GM20000 (cell line): ENCODE data around the gene AZI2.

Experiments used
- DNase-seq: peaks from one replicate; pipeline ENCODE4 v3.0.0; 2012; ENCODE audit warnings: low spot score
- TF ChIP-seq, protein P1 (sequence below): IDR thresholded peaks from 2 replicates; pipeline ENCODE4 v1.5.1; 2012; ENCODE audit warnings: mild to moderate bottlenecking, control low read depth; ENCODE audit errors: extremely low read depth, missing control alignments

AZI2 gene

DNA sequence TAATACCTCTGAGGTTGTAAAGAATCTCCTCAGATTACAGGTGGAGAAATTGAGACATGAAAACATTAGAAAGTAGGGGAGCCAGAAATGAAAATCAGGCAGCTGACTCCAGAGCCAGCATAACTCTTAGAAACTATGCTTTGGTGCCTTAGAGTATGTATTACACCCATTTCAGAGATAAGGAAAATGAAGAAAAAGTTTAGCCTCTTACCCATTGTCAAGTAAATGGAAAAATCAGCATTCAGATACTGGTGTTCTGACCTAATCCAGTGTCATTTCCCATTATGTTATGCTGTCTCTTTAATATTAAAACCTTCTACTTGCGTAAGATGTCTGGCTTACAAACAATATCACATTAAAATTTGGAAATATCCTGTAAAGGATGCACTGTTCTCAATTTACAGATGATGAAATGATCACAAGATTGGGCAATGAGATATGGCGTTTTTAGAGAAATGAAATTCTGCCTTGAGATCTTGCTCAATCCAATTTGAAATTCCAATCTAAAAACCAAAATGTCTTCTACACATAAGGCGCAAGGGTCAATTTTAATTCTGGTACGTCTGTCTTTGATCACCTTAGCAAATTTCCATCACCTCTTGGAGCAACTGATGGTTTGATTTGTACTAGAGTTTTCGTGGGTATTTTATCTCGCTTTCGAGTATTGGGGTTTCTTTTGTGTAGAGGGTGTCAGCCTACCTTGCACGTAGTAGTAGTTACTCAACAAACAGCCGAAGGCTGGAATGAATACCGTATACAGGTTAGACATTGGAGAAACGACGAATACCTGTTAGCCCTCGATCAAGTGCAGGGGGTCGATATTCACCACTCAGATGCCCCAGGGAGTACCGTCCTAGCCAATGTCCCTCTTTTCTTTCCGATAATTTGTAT, 1.0 kb downstream of the AZI2 start:
- TF ChIP-seq, protein P1, sequence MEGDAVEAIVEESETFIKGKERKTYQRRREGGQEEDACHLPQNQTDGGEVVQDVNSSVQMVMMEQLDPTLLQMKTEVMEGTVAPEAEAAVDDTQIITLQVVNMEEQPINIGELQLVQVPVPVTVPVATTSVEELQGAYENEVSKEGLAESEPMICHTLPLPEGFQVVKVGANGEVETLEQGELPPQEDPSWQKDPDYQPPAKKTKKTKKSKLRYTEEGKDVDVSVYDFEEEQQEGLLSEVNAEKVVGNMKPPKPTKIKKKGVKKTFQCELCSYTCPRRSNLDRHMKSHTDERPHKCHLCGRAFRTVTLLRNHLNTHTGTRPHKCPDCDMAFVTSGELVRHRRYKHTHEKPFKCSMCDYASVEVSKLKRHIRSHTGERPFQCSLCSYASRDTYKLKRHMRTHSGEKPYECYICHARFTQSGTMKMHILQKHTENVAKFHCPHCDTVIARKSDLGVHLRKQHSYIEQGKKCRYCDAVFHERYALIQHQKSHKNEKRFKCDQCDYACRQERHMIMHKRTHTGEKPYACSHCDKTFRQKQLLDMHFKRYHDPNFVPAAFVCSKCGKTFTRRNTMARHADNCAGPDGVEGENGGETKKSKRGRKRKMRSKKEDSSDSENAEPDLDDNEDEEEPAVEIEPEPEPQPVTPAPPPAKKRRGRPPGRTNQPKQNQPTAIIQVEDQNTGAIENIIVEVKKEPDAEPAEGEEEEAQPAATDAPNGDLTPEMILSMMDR = no peak
- DNase-seq = no peak

GRCh38 chr3:28345690-28346089, 2.9 kb downstream of the AZI2 start:
- TF ChIP-seq, protein P1 = no peak
- DNase-seq = no peak

- TF ChIP-seq, protein P1 = no peak
- DNase-seq = no peak
Measured at GRCh38 chr3:28343144-28343543, 5.5 kb downstream of the AZI2 start.

DNA sequence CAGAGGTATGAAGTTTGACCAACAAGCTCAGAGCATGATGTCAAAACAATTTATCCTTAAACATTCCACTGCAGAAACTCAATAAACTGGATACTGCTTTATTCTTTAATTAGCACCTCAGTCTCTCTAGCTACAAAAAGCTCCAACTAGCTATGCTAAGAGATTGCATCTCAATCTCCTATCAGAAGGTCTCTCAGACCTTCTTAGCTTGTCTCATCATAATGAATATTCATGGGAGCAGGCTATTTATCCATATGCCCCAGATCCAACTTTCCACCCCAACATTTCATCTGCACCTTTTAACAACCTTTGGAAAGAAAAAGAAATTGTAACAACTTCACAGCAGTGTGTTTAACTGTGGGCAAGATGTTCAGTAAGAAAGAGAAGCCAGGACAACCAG, 11.4 kb downstream of the AZI2 start:
- DNase-seq = no peak
- TF ChIP-seq, protein P1 = no peak

DNA sequence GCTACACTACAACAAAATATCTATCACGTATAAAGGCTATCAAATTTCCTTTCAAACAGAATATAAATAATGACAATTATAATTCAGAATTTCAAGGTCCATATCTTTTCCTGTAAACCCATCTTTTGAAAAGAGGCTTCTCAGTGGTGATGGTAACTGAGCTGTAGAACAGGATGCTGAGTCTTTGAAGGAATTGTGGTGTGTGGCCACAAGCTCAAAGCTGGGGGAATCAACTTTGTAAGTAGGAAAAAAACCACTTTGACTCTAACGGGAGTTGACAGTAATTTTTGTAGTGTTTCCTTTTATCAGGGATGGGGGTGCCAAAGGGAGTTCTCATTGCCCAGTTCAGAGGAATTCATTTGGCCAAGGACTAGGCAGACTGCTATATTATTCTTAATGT, 13.4 kb downstream of the AZI2 start:
- no peak for DNase-seq
- TF ChIP-seq, protein P1 = no peak

- TF ChIP-seq, protein P1 = no peak
- no peak for DNase-seq
Measured at GRCh38 chr3:28334552-28334951, 14.1 kb downstream of the AZI2 start.

DNA sequence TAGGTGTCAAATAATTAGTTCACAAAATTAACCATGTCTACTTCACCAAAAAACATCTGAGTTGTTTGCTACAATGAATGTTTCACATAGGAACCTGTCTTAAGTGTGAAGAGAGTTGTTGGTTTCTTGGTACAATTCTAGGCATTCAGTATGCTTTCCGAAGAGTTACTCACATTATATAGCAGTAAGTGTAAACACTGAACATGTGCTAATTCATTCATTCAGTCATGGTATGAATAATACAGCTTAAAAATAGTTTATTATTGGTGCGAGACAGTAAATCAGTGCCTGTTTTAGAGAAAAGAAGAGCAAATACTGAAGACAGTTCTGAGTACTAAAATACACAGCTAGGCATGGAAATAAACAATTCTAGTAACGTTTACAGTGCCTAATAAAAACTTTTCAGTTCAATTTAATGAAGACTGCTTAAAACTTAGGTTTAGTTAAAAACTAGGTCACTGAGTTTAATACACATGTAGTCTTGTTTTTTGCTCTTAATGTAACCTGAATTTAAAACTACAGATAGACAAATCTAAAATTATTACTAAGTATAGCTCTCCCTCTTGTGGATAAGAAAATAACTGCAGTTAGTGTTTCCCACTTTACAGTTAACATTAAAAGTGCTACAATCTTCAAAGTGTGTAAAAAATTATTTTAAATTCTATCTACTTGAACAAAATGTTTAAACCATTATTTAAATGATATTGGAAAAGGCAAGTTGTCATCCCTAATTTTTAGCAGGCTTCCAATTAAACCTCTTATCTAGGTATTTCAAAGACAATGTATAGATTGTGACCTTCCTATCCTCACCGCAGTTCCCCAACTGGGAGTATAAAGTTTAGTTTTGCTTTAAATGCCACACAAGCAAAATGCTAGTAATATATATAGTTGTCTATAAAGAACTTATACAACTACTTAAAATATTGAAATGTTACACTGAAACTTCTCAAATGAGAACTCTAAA, 20.2 kb downstream of the AZI2 start:
- TF ChIP-seq, protein P1 = peak; percentile 20
- DNase-seq = no peak
